ENCODE measurements around the gene CD81. TPM values are rescaled to one million over a fixed set of nuclear protein-coding genes. Genes with fewer than 3 reads are reported as not detected.

The CD81 gene
- total and polyA plus RNA-seq, 8 donors: 595 to 754 (median 652) TPM

GRCh38 chr11:2342557-2342956, 34.6 kb upstream of the CD81 start:
- TF ChIP-seq CTCF (IDR thresholded peaks at IDR 0.05): no peak
- H3K4me1 ChIP-seq: no peaks in the 10 kb centered on the region
- DNase-seq: no peak
- no peaks in the 10 kb centered on the region for H3K36me3 ChIP-seq
- ATAC-seq: no peak
- no peak overlapping the region for H3K4me3 ChIP-seq
- H3K27me3 ChIP-seq: no peaks in the 10 kb centered on the region
- intact Hi-C loops (cut with DNase I): no loop called here
- no peak overlapping the region for H3K27ac ChIP-seq
- peaks cover 0 to 3% of the 10 kb centered on the region in 2 donors for H3K9me3 ChIP-seq

GRCh38 chr11:2342981-2343380, 34.1 kb upstream of the CD81 start:
- DNase-seq (no peak), ATAC-seq (no peak)
- Histone ChIP-seq H3K27me3 (no peaks in the 10 kb centered on the region), H3K4me1 (no peaks in the 10 kb centered on the region), H3K27ac (no peak overlapping the region), H3K9me3 (peaks cover 0 to 3% of the 10 kb centered on the region in 2 donors), H3K36me3 (no peaks in the 10 kb centered on the region), H3K4me3 (no peak overlapping the region)
- intact Hi-C loops (cut with DNase I): no loop called here
- TF ChIP-seq CTCF (IDR thresholded peaks at IDR 0.05): no peak

- no peak overlapping the region for H3K4me3 ChIP-seq
- no peak overlapping the region for H3K27ac ChIP-seq
- H3K36me3 ChIP-seq: no peaks in the 10 kb centered on the region
- no peaks in the 10 kb centered on the region for H3K4me1 ChIP-seq
- TF ChIP-seq CTCF (IDR thresholded peaks at IDR 0.05): no peak
- H3K9me3 ChIP-seq: peaks cover 0 to 3% of the 10 kb centered on the region in 2 donors
- DNase-seq: no peak
- no peaks in the 10 kb centered on the region for H3K27me3 ChIP-seq
- intact Hi-C loops (cut with DNase I): no loop called here
- no peak for ATAC-seq
These were observed 33.6 kb upstream of the CD81 start for GRCh38 chr11:2343502-2343901.

GRCh38 chr11:2345050-2345449, 32.1 kb upstream of the CD81 start:
- Histone ChIP-seq H3K27ac (no peak overlapping the region), H3K4me3 (no peak overlapping the region), H3K27me3 (no peaks in the 10 kb centered on the region), H3K4me1 (no peaks in the 10 kb centered on the region), H3K9me3 (peaks cover 0 to 11% of the 10 kb centered on the region in 2 donors), H3K36me3 (no peaks in the 10 kb centered on the region)
- DNase-seq (no peak), ATAC-seq (no peak)
- no peak for TF ChIP-seq CTCF (IDR thresholded peaks at IDR 0.05)
- intact Hi-C loops (cut with DNase I): no loop called here

GRCh38 chr11:2346014-2346413, 31.1 kb upstream of the CD81 start:
- no peak for TF ChIP-seq CTCF (IDR thresholded peaks at IDR 0.05)
- Histone ChIP-seq H3K4me1 (no peaks in the 10 kb centered on the region), H3K27me3 (no peaks in the 10 kb centered on the region), H3K4me3 (no peak overlapping the region), H3K9me3 (peaks cover 0 to 11% of the 10 kb centered on the region in 2 donors), H3K36me3 (no peaks in the 10 kb centered on the region), H3K27ac (no peak overlapping the region)
- no peak for DNase-seq
- no peak for ATAC-seq
- intact Hi-C loops (cut with DNase I): no loop called here
